ENCODE measurements around the gene PLS1. TPM values are rescaled to one million over a fixed set of nuclear protein-coding genes. Genes with fewer than 3 reads are reported as not detected.

Gene PLS1
- total RNA-seq, 2 experiments from 2014 or later = 0.63 to 0.92 TPM

DNA sequence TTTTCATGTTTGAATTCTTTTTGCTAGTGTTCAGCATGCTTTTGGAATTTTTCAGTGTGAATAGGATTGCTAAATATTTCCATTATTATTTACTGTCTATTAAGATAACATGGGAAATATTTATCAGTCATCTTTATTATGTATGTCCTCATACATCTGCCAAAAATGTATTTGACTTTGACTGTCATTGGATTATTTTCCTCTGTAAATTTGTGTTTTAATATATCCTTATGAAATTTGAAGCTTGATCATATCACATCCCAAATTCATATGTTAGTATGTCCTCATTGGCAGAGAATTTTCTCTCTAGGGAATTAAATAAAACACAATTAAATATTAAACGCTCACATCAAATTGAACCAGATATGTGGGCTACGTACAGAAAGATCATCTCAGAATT, 95.3 kb downstream of the PLS1 start:
- no peaks in the 10 kb centered on the region for H3K4me1 Mint-ChIP-seq (ENCODE audit: low read depth)
- Histone ChIP-seq H3K9me3 (ENCODE audit: control insufficient read depth in 1 of 2, insufficient read depth in 1 of 2, low read length in 2 of 2) (no peaks in the 10 kb centered on the region), H3K36me3 (ENCODE audit: insufficient read depth, low read length) (no peaks in the 10 kb centered on the region), H3K4me1 (ENCODE audit: insufficient read depth, low read length) (no peaks in the 10 kb centered on the region), H3K27ac (ENCODE audit: low read depth in 1 of 2, low read length in 2 of 2) (no peak overlapping the region), H3K27me3 (ENCODE audit: control insufficient read depth in 1 of 2, insufficient read depth in 2 of 2, low read length in 2 of 2) (no peaks in the 10 kb centered on the region), H3K4me3 (ENCODE audit: low read length) (no peak overlapping the region)
- no peak for DNase-seq
- H3K27ac Mint-ChIP-seq = no peak overlapping the region
- TF ChIP-seq, protein P1, sequence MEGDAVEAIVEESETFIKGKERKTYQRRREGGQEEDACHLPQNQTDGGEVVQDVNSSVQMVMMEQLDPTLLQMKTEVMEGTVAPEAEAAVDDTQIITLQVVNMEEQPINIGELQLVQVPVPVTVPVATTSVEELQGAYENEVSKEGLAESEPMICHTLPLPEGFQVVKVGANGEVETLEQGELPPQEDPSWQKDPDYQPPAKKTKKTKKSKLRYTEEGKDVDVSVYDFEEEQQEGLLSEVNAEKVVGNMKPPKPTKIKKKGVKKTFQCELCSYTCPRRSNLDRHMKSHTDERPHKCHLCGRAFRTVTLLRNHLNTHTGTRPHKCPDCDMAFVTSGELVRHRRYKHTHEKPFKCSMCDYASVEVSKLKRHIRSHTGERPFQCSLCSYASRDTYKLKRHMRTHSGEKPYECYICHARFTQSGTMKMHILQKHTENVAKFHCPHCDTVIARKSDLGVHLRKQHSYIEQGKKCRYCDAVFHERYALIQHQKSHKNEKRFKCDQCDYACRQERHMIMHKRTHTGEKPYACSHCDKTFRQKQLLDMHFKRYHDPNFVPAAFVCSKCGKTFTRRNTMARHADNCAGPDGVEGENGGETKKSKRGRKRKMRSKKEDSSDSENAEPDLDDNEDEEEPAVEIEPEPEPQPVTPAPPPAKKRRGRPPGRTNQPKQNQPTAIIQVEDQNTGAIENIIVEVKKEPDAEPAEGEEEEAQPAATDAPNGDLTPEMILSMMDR (IDR thresholded peaks at IDR 0.05) = no peak
- no peak for ATAC-seq (ENCODE audit: poor library complexity)
- intact Hi-C loops (cut with DNase I, micrococcal nuclease) = no loop called here
- H3K27me3 Mint-ChIP-seq = no peaks in the 10 kb centered on the region
- ChIA-PET POLR2A (no interaction called here), CTCF (no interaction called here)
- no peaks in the 10 kb centered on the region for H3K36me3 Mint-ChIP-seq (ENCODE audit: low read depth)
- H3K4me3 Mint-ChIP-seq = no peak overlapping the region
- H3K9me3 Mint-ChIP-seq = no peaks in the 10 kb centered on the region

DNA sequence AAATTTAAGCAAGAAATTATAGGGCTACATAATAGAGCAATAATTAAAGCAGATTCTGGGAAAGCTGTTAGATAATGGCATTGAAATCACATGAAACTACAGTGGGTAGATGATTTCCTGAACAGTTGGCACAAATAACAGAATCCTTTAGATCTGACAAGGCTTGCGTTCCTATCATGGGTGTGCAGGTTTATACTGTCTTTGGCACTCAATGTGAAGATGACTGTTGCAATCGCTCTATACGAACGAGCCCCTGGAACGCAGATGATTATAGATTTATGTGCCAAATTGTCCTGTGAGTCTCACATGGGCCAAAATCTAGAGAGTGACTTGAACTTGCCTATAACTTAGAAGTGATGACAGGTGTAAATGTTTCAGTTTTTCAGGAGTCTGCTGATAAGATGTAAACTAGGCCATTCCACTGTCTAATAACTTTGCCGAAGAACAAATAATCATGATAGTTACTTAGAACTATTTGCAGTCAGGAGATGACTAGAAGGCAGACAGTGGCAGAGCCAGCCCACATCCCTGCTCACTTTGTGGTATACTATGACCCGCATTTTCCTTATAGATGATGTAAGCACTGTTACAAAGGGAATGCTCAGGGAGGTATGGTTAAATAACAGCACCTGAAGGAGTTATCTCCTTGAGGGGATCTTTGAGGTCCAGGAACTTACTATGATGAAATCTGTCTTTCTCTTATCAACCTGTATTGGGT, 97.1 kb downstream of the PLS1 start:
- H3K36me3 Mint-ChIP-seq (ENCODE audit: low read depth) = no peaks in the 10 kb centered on the region
- no peak overlapping the region for H3K27ac ChIP-seq (ENCODE audit: low read depth in 1 of 2, low read length in 2 of 2)
- CTCF ChIA-PET = no interaction called here
- POLR2A ChIA-PET = no interaction called here
- intact Hi-C loops (cut with DNase I, micrococcal nuclease) = no loop called here
- DNase-seq (no peak), ATAC-seq (ENCODE audit: poor library complexity) (no peak)
- H3K4me1 ChIP-seq (ENCODE audit: insufficient read depth, low read length) = no peaks in the 10 kb centered on the region
- no peaks in the 10 kb centered on the region for H3K4me1 Mint-ChIP-seq (ENCODE audit: low read depth)
- no peaks in the 10 kb centered on the region for H3K9me3 ChIP-seq (ENCODE audit: control insufficient read depth in 1 of 2, insufficient read depth in 1 of 2, low read length in 2 of 2)
- H3K27me3 Mint-ChIP-seq = no peaks in the 10 kb centered on the region
- H3K27ac Mint-ChIP-seq = no peak overlapping the region
- no peak overlapping the region for H3K4me3 Mint-ChIP-seq
- TF ChIP-seq, protein P1 (IDR thresholded peaks at IDR 0.05) = no peak
- H3K9me3 Mint-ChIP-seq = no peaks in the 10 kb centered on the region
- H3K4me3 ChIP-seq (ENCODE audit: low read length) = no peak overlapping the region
- no peaks in the 10 kb centered on the region for H3K27me3 ChIP-seq (ENCODE audit: control insufficient read depth in 1 of 2, insufficient read depth in 2 of 2, low read length in 2 of 2)
- no peaks in the 10 kb centered on the region for H3K36me3 ChIP-seq (ENCODE audit: insufficient read depth, low read length)

DNA sequence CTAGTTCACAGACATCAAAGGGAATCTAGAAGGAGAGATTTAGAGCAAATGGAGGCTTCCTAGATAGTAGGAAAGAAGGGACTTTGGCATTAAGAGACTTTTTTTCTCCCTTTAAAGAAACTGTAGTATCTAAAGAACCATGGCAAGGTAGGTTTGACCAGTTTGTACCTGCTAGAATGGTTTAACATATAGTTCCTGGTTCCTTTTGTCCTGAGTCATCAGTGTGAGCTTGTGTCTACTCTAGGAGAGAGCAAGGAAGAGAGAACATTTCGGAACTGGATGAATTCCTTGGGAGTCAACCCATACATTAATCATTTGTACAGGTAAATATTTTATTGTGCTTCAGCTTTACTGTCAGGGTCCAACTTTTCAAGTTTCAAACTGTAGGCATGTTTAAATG, 98.0 kb downstream of the PLS1 start:
- Histone ChIP-seq H3K36me3 (ENCODE audit: insufficient read depth, low read length) (no peaks in the 10 kb centered on the region), H3K27me3 (ENCODE audit: control insufficient read depth in 1 of 2, insufficient read depth in 2 of 2, low read length in 2 of 2) (no peaks in the 10 kb centered on the region), H3K4me1 (ENCODE audit: insufficient read depth, low read length) (no peaks in the 10 kb centered on the region), H3K27ac (ENCODE audit: low read depth in 1 of 2, low read length in 2 of 2) (no peak overlapping the region), H3K4me3 (ENCODE audit: low read length) (no peak overlapping the region), H3K9me3 (ENCODE audit: control insufficient read depth in 1 of 2, insufficient read depth in 1 of 2, low read length in 2 of 2) (no peaks in the 10 kb centered on the region)
- ATAC-seq (ENCODE audit: poor library complexity) (no peak), DNase-seq (no peak)
- Mint-ChIP-seq H3K27ac (no peak overlapping the region), H3K27me3 (no peaks in the 10 kb centered on the region), H3K36me3 (ENCODE audit: low read depth) (no peaks in the 10 kb centered on the region), H3K4me3 (no peak overlapping the region), H3K4me1 (ENCODE audit: low read depth) (no peaks in the 10 kb centered on the region), H3K9me3 (no peaks in the 10 kb centered on the region)
- CTCF ChIA-PET = interaction anchor here (0.6 to 1.1 kb wide), 2 partner anchors 26 to 103 kb away, joined by 3 read pairs; no protein-coding TSS in a partner anchor
- POLR2A ChIA-PET = no interaction called here
- intact Hi-C loops (cut with DNase I, micrococcal nuclease) = no loop called here
- TF ChIP-seq, protein P1 (IDR thresholded peaks at IDR 0.05) = no peak
